NT2/D1 (cell line): ENCODE measurements around the gene HAGHL.

Experiments used
- DNase-seq: peaks from one replicate; pipeline ENCODE4 v3.0.0-alpha.2; 2011; ENCODE audit warnings: low read depth, low spot score
- H3K27me3 ChIP-seq: 2 replicates; pipeline ENCODE4 v1.6.0; 2011; ENCODE audit warnings: mild to moderate bottlenecking; ENCODE audit not compliant: insufficient read length, insufficient read depth
- H3K36me3 ChIP-seq: 2 replicates; pipeline ENCODE4 v1.6.1; 2011; ENCODE audit warnings: mild to moderate bottlenecking, low read length, mixed read lengths; ENCODE audit not compliant: insufficient read depth, insufficient read length
- H3K4me1 ChIP-seq: 2 replicates; pipeline ENCODE4 v1.5.1; 2011; ENCODE audit not compliant: insufficient read depth, insufficient read length
- H3K4me3 ChIP-seq: 2 replicates; pipeline ENCODE4 v1.5.1; 2011; ENCODE audit warnings: low read depth; ENCODE audit not compliant: insufficient read length
- H3K9ac ChIP-seq: 2 replicates; pipeline ENCODE4 v1.6.0; 2011; ENCODE audit warnings: low read depth; ENCODE audit not compliant: insufficient read length
- H3K9me3 ChIP-seq: 2 replicates; pipeline ENCODE4 v1.5.1; 2011; ENCODE audit warnings: mild to moderate bottlenecking, low read length; ENCODE audit not compliant: insufficient read depth
- SUZ12 ChIP-seq: IDR thresholded peaks from 2 replicates; pipeline ENCODE4 v1.6.1; 2011; ENCODE audit not compliant: insufficient read length, insufficient read depth; ENCODE audit errors: extremely low read depth
- YY1 ChIP-seq: IDR thresholded peaks from 2 replicates; pipeline ENCODE4 v1.6.1; 2011; ENCODE audit not compliant: insufficient read length, insufficient read depth
- ZNF274 ChIP-seq: IDR thresholded peaks from 2 replicates; pipeline ENCODE4 v1.6.1; 2011; ENCODE audit warnings: mild to moderate bottlenecking, low read depth, low read length

The HAGHL gene

GRCh38 chr16:698911-699671 lies 27.8 kb upstream of the HAGHL start:
- Histone ChIP-seq H3K4me3 (no peak overlapping the region), H3K9ac (no peak overlapping the region), H3K36me3 (no peaks in the 10 kb centered on the region), H3K4me1 (peaks cover 18% of the 10 kb centered on the region), H3K27me3 (peaks cover 94% of the 10 kb centered on the region), H3K9me3 (no peaks in the 10 kb centered on the region)
- DNase-seq = no peak
- TF ChIP-seq SUZ12 = no peak
- no peak for TF ChIP-seq YY1
- no peak for TF ChIP-seq ZNF274

- TF ChIP-seq ZNF274 = no peak
- TF ChIP-seq YY1 = no peak
- peak; percentile 62 for TF ChIP-seq SUZ12
- Histone ChIP-seq H3K4me3 (peak overlapping the region; percentile 15), H3K4me1 (peaks cover 17% of the 10 kb centered on the region), H3K9ac (peak overlapping the region; percentile 42), H3K9me3 (no peaks in the 10 kb centered on the region), H3K27me3 (peaks cover 93% of the 10 kb centered on the region), H3K36me3 (no peaks in the 10 kb centered on the region)
- no peak for DNase-seq
Measured at GRCh38 chr16:700684-701584, 26.0 kb upstream of the HAGHL start.

GRCh38 chr16:702341-702740 lies 24.6 kb upstream of the HAGHL start:
- peaks cover 22% of the 10 kb centered on the region for H3K4me1 ChIP-seq
- peak overlapping the region; percentile 21 for H3K9ac ChIP-seq
- H3K9me3 ChIP-seq = no peaks in the 10 kb centered on the region
- no peaks in the 10 kb centered on the region for H3K36me3 ChIP-seq
- no peak overlapping the region for H3K4me3 ChIP-seq
- peaks cover 94% of the 10 kb centered on the region for H3K27me3 ChIP-seq
- TF ChIP-seq SUZ12 (no peak), ZNF274 (no peak), YY1 (no peak)
- no peak for DNase-seq

- Histone ChIP-seq H3K9me3 (no peaks in the 10 kb centered on the region), H3K4me1 (peaks cover 22% of the 10 kb centered on the region), H3K4me3 (no peak overlapping the region), H3K9ac (no peak overlapping the region), H3K27me3 (peaks cover 96% of the 10 kb centered on the region), H3K36me3 (no peaks in the 10 kb centered on the region)
- no peak for DNase-seq
- no peak for TF ChIP-seq ZNF274
- TF ChIP-seq SUZ12 = no peak
- TF ChIP-seq YY1 = no peak
Measured at GRCh38 chr16:703406-703805, 23.5 kb upstream of the HAGHL start.

- TF ChIP-seq YY1 (no peak), ZNF274 (no peak), SUZ12 (no peak)
Measured at GRCh38 chr16:704047-704446, 22.9 kb upstream of the HAGHL start.

GRCh38 chr16:704552-705380 lies 22.1 kb upstream of the HAGHL start:
- no peak for DNase-seq
- Histone ChIP-seq H3K36me3 (no peaks in the 10 kb centered on the region), H3K4me1 (peaks cover 23% of the 10 kb centered on the region), H3K27me3 (peaks cover 97% of the 10 kb centered on the region), H3K4me3 (peak overlapping the region; percentile 24), H3K9ac (peak overlapping the region; percentile 56), H3K9me3 (no peaks in the 10 kb centered on the region)
- no peak for TF ChIP-seq ZNF274
- no peak for TF ChIP-seq YY1
- no peak for TF ChIP-seq SUZ12

More at GRCh38 chr16:704047-704446, 22.9 kb upstream of the HAGHL start:
- H3K36me3 ChIP-seq = no peaks in the 10 kb centered on the region
- no peak overlapping the region for H3K4me3 ChIP-seq
- DNase-seq = no peak
- peaks cover 22% of the 10 kb centered on the region for H3K4me1 ChIP-seq
- H3K9ac ChIP-seq = no peak overlapping the region
- no peaks in the 10 kb centered on the region for H3K9me3 ChIP-seq
- H3K27me3 ChIP-seq = peaks cover 97% of the 10 kb centered on the region
